HEK293 (cell line): Measurements from ENCODE around the gene NDUFV2.

Source experiments
- CTCF ChIP-seq: fragments of 450-650 bp; formaldehyde crosslinking; IDR thresholded peaks from 2 replicates; pipeline ENCODE4 v1.5.1; 2016; ENCODE audit warnings: missing biosample characterization, missing genetic modification characterization
- PATZ1 ChIP-seq: fragments of 450-650 bp; formaldehyde crosslinking; IDR thresholded peaks from 2 replicates; pipeline ENCODE4 v1.5.1; 2016; ENCODE audit warnings: missing biosample characterization, missing genetic modification characterization
- ZNF174 ChIP-seq: fragments of 450-650 bp; formaldehyde crosslinking; IDR thresholded peaks from 2 replicates; pipeline ENCODE4 v1.5.0; 2017; ENCODE audit warnings: missing biosample characterization, mild to moderate bottlenecking, missing genetic modification characterization
- ZNF175 ChIP-seq: fragments of 450-650 bp; formaldehyde crosslinking; IDR thresholded peaks from 2 replicates; pipeline ENCODE4 v1.5.1; 2016; ENCODE audit warnings: missing biosample characterization, missing genetic modification characterization

GRCh38 chr18:9120796-9121195 lies 18.3 kb downstream of the NDUFV2 start:
- no peak for TF ChIP-seq CTCF (tag by site-specific recombination)
- no peak for TF ChIP-seq PATZ1 (tag by site-specific recombination)
- no peak for TF ChIP-seq ZNF175 (tag by site-specific recombination)
- TF ChIP-seq ZNF174, result no peak
